Uterus (tissue), 4 donors: ENCODE data around the gene PRR23E. TPM values are rescaled to one million over a fixed set of nuclear protein-coding genes. Genes with fewer than 3 reads are reported as not detected.

ENCODE experiments used
- DNase-seq, 2 donors: peaks; one replicate each; pipeline ENCODE4 v3.0.0-alpha.2; 2019 to 2020
- H3K27ac ChIP-seq, 2 donors: fragments of 200-600 bp; sonication (generic); 1 replicate in 1 of 2; 2 replicates in 1 of 2; pipeline ENCODE4 v1.5.1; 2016 to 2018
- H3K27me3 ChIP-seq, 2 donors: fragments of 200-600 bp; sonication (generic); one replicate each; pipeline ENCODE4 v1.5.1; 2018 to 2019; ENCODE audit warnings: control low read depth in 1 of 2
- H3K36me3 ChIP-seq, 2 donors: fragments of 200-600 bp; sonication (generic); one replicate each; pipeline ENCODE4 v1.5.1; 2019; ENCODE audit warnings: control low read depth in 1 of 2
- H3K4me1 ChIP-seq, 2 donors: fragments of 200-600 bp; sonication (generic); one replicate each; pipeline ENCODE4 v1.5.1; 2018 to 2019; ENCODE audit warnings: control low read depth in 1 of 2
- H3K4me3 ChIP-seq, 2 donors: fragments of 200-600 bp; sonication (generic); 1 replicate in 1 of 2; 2 replicates in 1 of 2; pipeline ENCODE4 v1.5.1; 2018 to 2019; ENCODE audit warnings: mild to moderate bottlenecking in 1 of 2
- H3K9me3 ChIP-seq, 2 donors: fragments of 200-600 bp; sonication (generic); one replicate each; pipeline ENCODE4 v1.5.1; 2019; ENCODE audit warnings: control low read depth in 1 of 2
- CTCF ChIP-seq, 4 experiments: fragments of 200-600 bp in 2 of 4; fragments of 450-650 bp in 2 of 4; sonication (generic) in 2 of 4; IDR thresholded peaks; one replicate each; pipeline ENCODE4 v1.5.1; 2016 to 2019; ENCODE audit warnings: antibody characterized with exemption in 4 of 4, mild to moderate bottlenecking in 2 of 4, moderate library complexity in 1 of 4
- POLR2A ChIP-seq, 2 donors: fragments of 450-650 bp; IDR thresholded peaks; one replicate each; pipeline ENCODE4 v1.6.1; 2016; ENCODE audit warnings: antibody characterized with exemption in 2 of 2, mild to moderate bottlenecking in 1 of 2, moderate library complexity in 1 of 2
- intact Hi-C: fragments of 100-400 bp; cut with DNase I; formaldehyde crosslinking; loops from one replicate; pipeline ENCODE4 v1.15.1; 2023; ENCODE audit warnings: low total_unique reads
- total RNA-seq, 4 donors: library from RNA; depleted of rRNA in 3 of 4; stranded (reverse); fragments of >200 nt in 3 of 4; gene quantifications; one replicate each; pipeline versions ENCODE4 v1.1.0 to v1.2.4, GENCODE V29; 2014 to 2023
- donor health status: DM: yes; HTN: yes; CAD: no.

PRR23E gene
- total RNA-seq, 4 donors from 2014 or later: not detected

GRCh38 chr3:127166501-127167065, 26.3 kb upstream of the PRR23E start:
- H3K27ac ChIP-seq: no peak overlapping the region
- intact Hi-C loops: no loop called here
- DNase-seq: no peak
- no peaks in the 10 kb centered on the region for H3K9me3 ChIP-seq
- H3K36me3 ChIP-seq: no peaks in the 10 kb centered on the region
- TF ChIP-seq CTCF (IDR thresholded peaks at IDR 0.05) (no peak), POLR2A (IDR thresholded peaks at IDR 0.05) (no peak)
- no peaks in the 10 kb centered on the region for H3K27me3 ChIP-seq
- H3K4me3 ChIP-seq: no peak overlapping the region
- no peaks in the 10 kb centered on the region for H3K4me1 ChIP-seq

- intact Hi-C loops: no loop called here
- no peak for TF ChIP-seq CTCF (IDR thresholded peaks at IDR 0.05)
- no peak for TF ChIP-seq POLR2A (IDR thresholded peaks at IDR 0.05)
- DNase-seq: no peak
- no peak overlapping the region for H3K4me3 ChIP-seq
- no peaks in the 10 kb centered on the region for H3K27me3 ChIP-seq
- H3K36me3 ChIP-seq: no peaks in the 10 kb centered on the region
- no peaks in the 10 kb centered on the region for H3K4me1 ChIP-seq
- no peaks in the 10 kb centered on the region for H3K9me3 ChIP-seq
- H3K27ac ChIP-seq: no peak overlapping the region
These were observed 25.5 kb upstream of the PRR23E start for GRCh38 chr3:127167315-127168043.

GRCh38 chr3:127168271-127168670, 24.7 kb upstream of the PRR23E start:
- TF ChIP-seq CTCF (IDR thresholded peaks at IDR 0.05) (no peak), POLR2A (IDR thresholded peaks at IDR 0.05) (no peak)

GRCh38 chr3:127170814-127171213, 22.1 kb upstream of the PRR23E start:
- Histone ChIP-seq H3K9me3 (no peaks in the 10 kb centered on the region), H3K36me3 (no peaks in the 10 kb centered on the region), H3K27me3 (no peaks in the 10 kb centered on the region), H3K4me1 (no peaks in the 10 kb centered on the region), H3K4me3 (no peak overlapping the region), H3K27ac (no peak overlapping the region)
- TF ChIP-seq POLR2A (IDR thresholded peaks at IDR 0.05) (no peak), CTCF (IDR thresholded peaks at IDR 0.05) (no peak)
- intact Hi-C loops: no loop called here
- DNase-seq: no peak

More at GRCh38 chr3:127168271-127168670, 24.7 kb upstream of the PRR23E start:
- H3K27ac ChIP-seq: no peak overlapping the region
- intact Hi-C loops: no loop called here
- H3K9me3 ChIP-seq: no peaks in the 10 kb centered on the region
- H3K4me1 ChIP-seq: no peaks in the 10 kb centered on the region
- no peaks in the 10 kb centered on the region for H3K36me3 ChIP-seq
- H3K27me3 ChIP-seq: no peaks in the 10 kb centered on the region
- no peak overlapping the region for H3K4me3 ChIP-seq
- no peak for DNase-seq

GRCh38 chr3:127171320-127171719, 21.6 kb upstream of the PRR23E start:
- Histone ChIP-seq H3K9me3 (no peaks in the 10 kb centered on the region), H3K36me3 (no peaks in the 10 kb centered on the region), H3K4me3 (no peak overlapping the region), H3K27ac (no peak overlapping the region), H3K27me3 (no peaks in the 10 kb centered on the region), H3K4me1 (no peaks in the 10 kb centered on the region)
- intact Hi-C loops: no loop called here
- TF ChIP-seq POLR2A (IDR thresholded peaks at IDR 0.05): no peak
- no peak for TF ChIP-seq CTCF (IDR thresholded peaks at IDR 0.05)
- DNase-seq: no peak
